Posterior cingulate gyrus (tissue), 11 donors: ENCODE results near the gene OR5K1.

Source experiments
- DNase-seq, 10 donors: peaks; one replicate each; pipeline versions ENCODE4 v3.0.0 to v3.0.0-alpha.2; 2020 to 2021; ENCODE audit warnings: mixed read lengths in 3 of 10
- intact Hi-C: fragments of 100-400 bp; cut with DNase I; formaldehyde crosslinking; loops from one replicate; pipeline ENCODE4 v1.15.1; 2023

The OR5K1 gene

DNA sequence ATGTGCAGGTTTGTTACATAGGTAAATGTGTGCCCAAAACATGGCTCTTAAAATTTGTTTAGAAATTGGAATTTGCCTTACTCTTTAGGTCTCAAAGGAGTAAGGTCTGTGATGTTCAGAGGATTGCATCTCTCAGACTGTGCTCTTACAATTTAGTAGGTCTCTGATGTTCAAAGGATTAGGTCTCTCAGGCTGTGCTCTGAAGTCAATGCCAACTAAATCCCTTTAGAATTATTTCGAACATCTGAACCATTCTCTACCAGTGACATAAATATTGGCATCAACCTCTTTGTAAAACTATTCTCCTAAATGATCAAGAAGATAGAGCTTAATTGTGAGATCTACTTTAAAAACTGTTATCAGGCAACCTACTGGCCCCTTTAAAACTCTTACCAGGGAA lies at the start of gene OR5K1:
OR5K1 (plus strand) TSS at position 301 of the 400 bp plus-strand sequence. CDS start 6,376 bp downstream, outside the sequence.
- intact Hi-C loops = no loop called here
- no peak for DNase-seq

DNA sequence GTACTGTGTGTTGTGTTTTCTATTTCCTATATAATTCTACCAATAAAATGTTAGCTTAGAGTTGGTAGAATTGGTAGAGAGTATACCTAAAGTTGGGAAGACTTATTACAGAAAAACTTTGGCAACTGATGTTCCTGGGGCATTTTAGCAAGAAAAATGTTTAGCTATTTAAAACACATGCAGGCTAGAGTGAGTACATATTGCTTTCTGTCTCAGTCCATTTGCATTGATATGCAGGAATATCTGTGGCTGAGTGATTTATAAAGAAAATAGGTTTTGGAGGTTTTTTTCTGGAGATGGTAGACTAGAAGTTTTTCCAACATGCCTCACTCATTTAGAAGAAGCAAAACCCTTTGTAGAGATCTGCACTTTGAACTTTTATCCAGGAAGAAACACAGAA lies 30.4 kb upstream of the OR5K1 start:
- intact Hi-C loops = no loop called here

GRCh38 chr3:98433764-98434163 lies 29.2 kb upstream of the OR5K1 start:
- intact Hi-C loops = no loop called here
- no peak for DNase-seq

More for the DNA sequence above, 30.4 kb upstream of the OR5K1 start:
- DNase-seq = no peak

DNA sequence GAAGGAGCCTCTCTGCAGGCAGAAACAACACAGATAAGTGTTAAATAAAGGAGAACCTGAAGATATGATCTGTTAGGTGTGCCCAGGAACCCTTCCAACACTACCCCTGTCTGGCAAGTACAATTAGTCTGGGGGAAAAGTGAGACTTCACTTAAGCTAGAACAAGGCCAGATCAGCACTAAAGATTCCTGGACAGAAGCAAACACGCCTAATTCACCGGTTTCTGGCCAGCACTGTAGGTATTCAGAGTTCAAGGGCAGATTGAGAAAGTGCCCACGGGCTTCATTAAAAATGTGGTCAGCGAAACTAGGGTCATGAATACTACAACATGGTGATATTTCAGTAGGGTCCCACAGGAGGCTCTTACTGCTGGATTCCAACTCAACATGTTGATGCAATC lies 28.6 kb upstream of the OR5K1 start:
- DNase-seq = no peak
- intact Hi-C loops = no loop called here

- no peak for DNase-seq
These were observed 22.7 kb upstream of the OR5K1 start for GRCh38 chr3:98440283-98440682.

GRCh38 chr3:98445949-98446406 lies 17.0 kb upstream of the OR5K1 start:
- intact Hi-C loops = no loop called here
- DNase-seq = no peak

More at GRCh38 chr3:98440283-98440682, 22.7 kb upstream of the OR5K1 start:
- intact Hi-C loops = no loop called here

DNA sequence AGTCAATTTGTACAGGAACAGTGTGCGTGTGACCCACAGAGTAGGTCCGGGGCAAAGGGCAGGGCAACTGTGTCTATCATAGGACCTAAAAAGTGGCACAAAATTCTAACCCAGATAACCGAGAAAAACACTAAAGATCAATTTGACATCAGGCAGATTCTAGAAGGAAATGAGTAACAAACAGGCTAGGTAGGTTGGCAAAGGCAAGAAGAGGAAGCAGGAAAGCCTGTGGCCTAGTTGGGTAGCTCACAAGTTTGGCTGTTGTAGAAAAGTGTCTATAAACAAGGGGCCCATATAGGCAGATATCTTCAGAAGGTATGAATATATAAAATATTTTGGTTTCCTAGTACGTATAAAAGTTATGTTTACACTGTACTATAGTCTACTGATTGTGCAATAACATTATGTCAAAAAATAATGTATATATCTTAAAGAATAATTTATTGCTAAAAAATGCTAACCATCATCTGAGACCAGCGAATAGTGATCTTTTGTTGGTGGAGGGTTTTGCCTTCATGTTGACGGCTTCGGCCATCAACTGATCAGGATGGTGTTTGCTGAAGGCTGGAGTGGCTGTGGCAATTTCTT lies 13.3 kb upstream of the OR5K1 start:
- DNase-seq = no peak
- intact Hi-C loops = no loop called here

DNA sequence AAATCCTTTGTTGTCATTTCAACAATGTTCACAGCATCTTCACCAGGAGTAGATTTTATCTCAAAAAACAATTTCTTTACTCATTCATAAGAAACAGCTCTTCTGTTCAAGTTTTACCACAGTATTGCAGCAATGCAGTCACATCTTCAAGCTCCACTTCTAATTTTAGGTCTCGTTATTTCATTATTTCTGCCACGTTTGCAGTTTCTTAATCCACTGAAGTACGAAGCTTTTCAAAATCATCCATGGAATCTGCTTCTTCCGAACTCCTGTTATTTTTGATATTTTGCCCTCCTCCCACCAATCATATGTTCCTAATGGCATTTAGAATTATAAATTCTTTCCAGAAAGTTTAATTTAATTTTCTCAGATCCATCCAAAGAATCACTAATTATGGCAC lies 12.6 kb upstream of the OR5K1 start:
- intact Hi-C loops = no loop called here
- no peak for DNase-seq

DNA sequence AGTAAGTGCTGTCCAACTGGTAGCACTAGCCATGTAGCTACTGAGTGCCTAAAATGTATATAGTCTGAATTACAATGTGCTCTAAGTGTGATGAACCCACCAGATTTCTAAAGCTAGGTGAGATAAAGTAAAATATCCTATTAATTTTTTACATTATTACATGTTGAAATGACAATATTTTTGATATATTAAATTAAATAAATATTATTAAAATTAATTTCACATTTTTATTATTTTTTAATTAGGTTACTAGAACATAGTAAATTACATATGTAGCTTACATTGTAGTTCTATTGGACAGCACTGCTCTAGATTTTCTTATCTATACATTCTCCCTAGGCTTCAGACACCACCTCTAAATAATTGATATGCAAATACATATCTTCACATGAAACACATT lies 9.2 kb upstream of the OR5K1 start:
- no peak for DNase-seq
- intact Hi-C loops = no loop called here

DNA sequence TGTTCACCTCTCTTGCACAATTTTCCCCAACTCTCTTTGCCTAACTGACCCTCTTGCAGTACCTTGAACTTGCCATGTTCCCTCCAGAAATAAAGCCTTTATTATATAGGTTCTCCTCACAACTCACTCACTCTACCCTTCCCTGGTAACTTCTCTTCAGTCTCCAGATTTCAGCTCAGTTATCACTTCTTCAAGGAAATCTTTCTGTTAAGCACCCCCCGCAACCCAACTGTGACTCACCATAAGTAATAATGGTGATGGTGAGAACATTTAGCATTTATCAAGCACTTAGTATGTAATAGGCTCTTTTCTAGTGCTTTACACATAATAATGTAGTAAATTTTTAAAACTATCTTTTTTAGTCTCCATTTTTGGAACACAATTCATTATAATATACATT lies 8.1 kb upstream of the OR5K1 start:
- DNase-seq = no peak
- intact Hi-C loops = no loop called here

GRCh38 chr3:98457543-98457942 lies 5.5 kb upstream of the OR5K1 start:
- DNase-seq = no peak
- intact Hi-C loops = no loop called here

GRCh38 chr3:98460220-98460619 lies 2.8 kb upstream of the OR5K1 start:
- intact Hi-C loops = no loop called here
- no peak for DNase-seq

- intact Hi-C loops = no loop called here
- DNase-seq = peak in 1 of 10 donors; percentile 51
These were observed 19.9 kb downstream of the OR5K1 start for GRCh38 chr3:98482717-98483482.

GRCh38 chr3:98483626-98484025 lies 20.6 kb downstream of the OR5K1 start:
- intact Hi-C loops = no loop called here
- no peak for DNase-seq

GRCh38 chr3:98497381-98497780 lies 34.4 kb downstream of the OR5K1 start, which contains the start of gene OR5K2:
Gene OR5K2, plus strand, starts transcription at chr3:98497681. Its CDS starts 0 bp downstream, at chr3:98497681.
- no peak for DNase-seq
- intact Hi-C loops = no loop called here

DNA sequence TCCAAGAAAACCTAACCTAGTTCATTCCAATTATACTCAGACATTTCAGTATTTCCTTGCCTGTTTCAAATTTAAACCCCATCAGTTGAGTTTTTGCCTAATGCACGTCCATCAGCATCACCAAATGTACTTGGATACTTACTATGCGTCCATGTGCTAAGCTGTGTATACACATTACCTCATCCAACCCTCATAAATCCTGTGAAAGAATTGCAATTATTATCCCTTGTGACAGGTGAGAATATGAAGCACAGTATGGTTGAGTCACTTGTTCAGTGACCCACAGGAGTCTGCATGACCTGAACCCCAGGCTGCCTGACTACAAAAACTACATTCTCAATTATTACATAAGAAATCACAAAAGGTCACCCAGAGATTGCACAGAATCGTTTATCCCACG lies 37.0 kb downstream of the OR5K1 start:
- intact Hi-C loops = no loop called here

GRCh38 chr3:98501270-98501669 lies 38.3 kb downstream of the OR5K1 start:
- intact Hi-C loops = no loop called here
- peak in 3 of 10 donors; percentile 13 to 83 (median 60) for DNase-seq

More for the DNA sequence above, 37.0 kb downstream of the OR5K1 start:
- DNase-seq = no peak

DNA sequence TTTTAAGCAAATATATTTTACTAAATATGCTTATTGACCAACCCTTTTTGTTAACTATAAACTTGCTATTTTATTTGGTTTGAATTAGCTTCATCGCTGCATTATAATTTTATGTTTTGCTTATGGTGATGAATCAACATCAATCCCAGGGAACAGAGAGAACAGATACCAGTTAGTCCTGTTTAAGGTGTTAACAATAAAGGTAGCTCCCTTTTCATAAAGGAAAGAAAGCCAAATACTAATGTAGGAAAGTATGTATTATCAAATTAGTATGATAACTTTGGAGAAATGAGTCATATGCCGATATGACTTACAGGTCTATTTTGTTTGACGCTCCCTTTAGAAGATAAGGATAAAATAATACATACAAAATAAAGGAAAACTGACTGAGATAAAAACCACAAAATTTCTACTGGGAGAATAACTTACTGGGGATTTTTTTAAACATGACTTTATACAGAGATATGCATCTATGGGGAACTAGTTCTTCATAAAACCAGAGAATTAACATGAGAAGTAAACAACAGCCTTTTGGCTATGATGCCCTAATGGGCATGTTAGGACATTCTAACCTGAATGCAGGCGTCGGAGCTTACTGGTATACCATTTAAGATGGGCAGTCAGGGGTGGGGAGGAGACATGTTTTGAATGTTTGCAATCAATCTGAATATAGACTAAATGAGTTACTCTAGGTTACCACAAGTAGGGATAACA lies 39.0 kb downstream of the OR5K1 start:
- no peak for DNase-seq
- intact Hi-C loops = no loop called here

GRCh38 chr3:98504539-98504938 lies 41.5 kb downstream of the OR5K1 start:
- intact Hi-C loops = no loop called here
- no peak for DNase-seq

DNA sequence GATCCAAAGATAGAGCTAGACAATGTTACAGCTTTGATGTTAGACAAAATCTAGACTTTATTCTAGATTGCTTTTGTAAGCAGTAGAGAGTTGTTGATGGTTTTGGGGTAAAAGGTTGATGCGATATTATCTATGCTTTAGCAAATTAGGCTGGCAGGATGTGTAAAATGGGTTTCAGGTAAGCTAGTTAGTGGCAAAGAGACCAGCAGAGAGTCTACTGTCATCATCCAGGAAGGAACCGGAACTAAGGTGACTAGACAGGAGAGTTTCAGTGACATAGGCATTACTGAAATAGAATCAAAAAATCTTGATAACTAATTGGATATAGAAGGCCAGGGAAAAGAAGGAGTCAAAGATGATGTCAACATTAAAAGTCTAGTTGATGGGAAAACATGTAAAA lies 45.6 kb downstream of the OR5K1 start:
- no peak for DNase-seq
- intact Hi-C loops = no loop called here

GRCh38 chr3:98512576-98512975 lies 49.6 kb downstream of the OR5K1 start:
- intact Hi-C loops = no loop called here
- DNase-seq = no peak
